Effector CD8-positive, alpha-beta T cell (primary cell): ENCODE results near the gene IQGAP2.
"Not testable (repeated sequence)": the region's sequence is repeated elsewhere in the genome, so short reads cannot be mapped to it uniquely, and the experiment has no call there.

Experiments used
- DNase-seq: peaks from one replicate; lab custom pipeline; 2025; lab: John Stamatoyannopoulos, UW
- total RNA-seq, 4 experiments: gene quantifications; one replicate each; lab custom pipeline; 2026; lab: John Stamatoyannopoulos, UW

IQGAP2 gene
- 228 to 336 (median 258) reads per million in 4 experiments for total RNA-seq

GRCh38 chr5:76402886-76403765, at the start of gene IQGAP2:
Gene IQGAP2, plus strand, starts transcription at chr5:76403285. Its CDS starts 261 bp downstream, at chr5:76403546.
- peak; percentile 64 for DNase-seq

- no peak for DNase-seq
Observed at GRCh38 chr5:76356887-76357286, 46.2 kb upstream of the IQGAP2 start.

GRCh38 chr5:76363352-76364225, 39.5 kb upstream of the IQGAP2 start:
- DNase-seq: no peak

- no peak for DNase-seq
Observed at GRCh38 chr5:76364226-76364589, 38.9 kb upstream of the IQGAP2 start.

GRCh38 chr5:76365561-76365960, 37.5 kb upstream of the IQGAP2 start:
- no peak for DNase-seq

GRCh38 chr5:76366596-76366995, 36.5 kb upstream of the IQGAP2 start:
- no peak for DNase-seq

- no peak for DNase-seq
Observed at GRCh38 chr5:76367623-76368371, 35.3 kb upstream of the IQGAP2 start.

- no peak for DNase-seq
Observed at GRCh38 chr5:76368941-76369340, 34.1 kb upstream of the IQGAP2 start.

GRCh38 chr5:76369668-76370067, 33.4 kb upstream of the IQGAP2 start:
- DNase-seq: not testable (repeated sequence)

GRCh38 chr5:76371960-76372322, 31.1 kb upstream of the IQGAP2 start:
- DNase-seq: no peak

GRCh38 chr5:76372323-76373054, 30.6 kb upstream of the IQGAP2 start:
- no peak for DNase-seq

GRCh38 chr5:76376148-76376865, 26.8 kb upstream of the IQGAP2 start:
- DNase-seq: no peak

- no peak for DNase-seq
Observed at GRCh38 chr5:76376866-76377230, 26.2 kb upstream of the IQGAP2 start.

GRCh38 chr5:76378355-76378754, 24.7 kb upstream of the IQGAP2 start:
- DNase-seq: no peak

- no peak for DNase-seq
Observed at GRCh38 chr5:76379316-76379715, 23.8 kb upstream of the IQGAP2 start.

GRCh38 chr5:76379855-76380254, 23.2 kb upstream of the IQGAP2 start:
- no peak for DNase-seq

GRCh38 chr5:76380346-76381066, 22.6 kb upstream of the IQGAP2 start:
- DNase-seq: no peak

GRCh38 chr5:76383126-76383832, 19.8 kb upstream of the IQGAP2 start:
- no peak for DNase-seq

- no peak for DNase-seq
Observed at GRCh38 chr5:76384189-76384588, 18.9 kb upstream of the IQGAP2 start.
